Measurements from ENCODE around the gene XRN2. TPM values are rescaled to one million over a fixed set of nuclear protein-coding genes. Genes with fewer than 3 reads are reported as not detected.

Gene XRN2, protein sequence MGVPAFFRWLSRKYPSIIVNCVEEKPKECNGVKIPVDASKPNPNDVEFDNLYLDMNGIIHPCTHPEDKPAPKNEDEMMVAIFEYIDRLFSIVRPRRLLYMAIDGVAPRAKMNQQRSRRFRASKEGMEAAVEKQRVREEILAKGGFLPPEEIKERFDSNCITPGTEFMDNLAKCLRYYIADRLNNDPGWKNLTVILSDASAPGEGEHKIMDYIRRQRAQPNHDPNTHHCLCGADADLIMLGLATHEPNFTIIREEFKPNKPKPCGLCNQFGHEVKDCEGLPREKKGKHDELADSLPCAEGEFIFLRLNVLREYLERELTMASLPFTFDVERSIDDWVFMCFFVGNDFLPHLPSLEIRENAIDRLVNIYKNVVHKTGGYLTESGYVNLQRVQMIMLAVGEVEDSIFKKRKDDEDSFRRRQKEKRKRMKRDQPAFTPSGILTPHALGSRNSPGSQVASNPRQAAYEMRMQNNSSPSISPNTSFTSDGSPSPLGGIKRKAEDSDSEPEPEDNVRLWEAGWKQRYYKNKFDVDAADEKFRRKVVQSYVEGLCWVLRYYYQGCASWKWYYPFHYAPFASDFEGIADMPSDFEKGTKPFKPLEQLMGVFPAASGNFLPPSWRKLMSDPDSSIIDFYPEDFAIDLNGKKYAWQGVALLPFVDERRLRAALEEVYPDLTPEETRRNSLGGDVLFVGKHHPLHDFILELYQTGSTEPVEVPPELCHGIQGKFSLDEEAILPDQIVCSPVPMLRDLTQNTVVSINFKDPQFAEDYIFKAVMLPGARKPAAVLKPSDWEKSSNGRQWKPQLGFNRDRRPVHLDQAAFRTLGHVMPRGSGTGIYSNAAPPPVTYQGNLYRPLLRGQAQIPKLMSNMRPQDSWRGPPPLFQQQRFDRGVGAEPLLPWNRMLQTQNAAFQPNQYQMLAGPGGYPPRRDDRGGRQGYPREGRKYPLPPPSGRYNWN
- 82.9 and 85.6 TPM in 2 replicates for total RNA-seq

DNA sequence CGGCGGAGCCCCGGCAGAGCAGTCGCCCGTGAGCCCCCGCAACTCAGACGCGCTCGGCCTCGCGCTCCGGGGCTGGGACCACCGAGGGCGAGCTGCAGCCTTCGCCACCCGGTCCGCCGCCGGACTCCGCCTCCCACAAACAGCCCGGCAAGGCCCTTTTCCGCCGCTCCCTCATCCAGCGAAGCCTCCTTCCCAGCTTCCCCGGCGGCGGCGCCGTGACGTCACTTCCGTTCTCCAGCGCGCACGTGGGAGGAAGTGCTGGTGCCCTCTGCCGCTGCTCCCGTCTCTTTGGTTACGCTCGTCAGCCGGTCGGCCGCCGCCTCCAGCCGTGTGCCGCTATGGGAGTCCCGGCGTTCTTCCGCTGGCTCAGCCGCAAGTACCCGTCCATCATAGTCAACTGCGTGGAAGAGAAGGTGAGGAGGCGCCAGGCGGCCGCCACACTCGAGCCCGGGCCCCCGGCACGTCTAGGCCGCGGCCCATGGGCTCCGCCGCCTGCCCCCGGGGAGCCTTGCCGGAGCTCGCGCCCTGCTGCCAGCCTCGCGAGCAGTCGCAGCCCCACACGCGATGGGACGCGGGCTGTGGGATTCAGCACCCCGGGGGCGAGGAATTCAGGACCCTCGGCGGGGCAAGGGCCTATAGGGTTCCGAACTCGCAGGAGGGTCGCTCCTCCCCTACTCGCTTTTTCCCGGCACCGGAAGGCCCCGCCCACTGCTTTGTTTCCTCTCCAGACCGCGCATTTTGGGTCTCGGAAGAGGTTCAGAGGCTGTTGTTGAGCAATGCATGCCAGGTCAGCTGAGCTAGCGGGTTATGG is at the start of gene XRN2:
TSS of gene XRN2 (plus strand) at position 271 of the 811 bp plus-strand sequence. CDS start at position 339, 68 bp downstream.

DNA sequence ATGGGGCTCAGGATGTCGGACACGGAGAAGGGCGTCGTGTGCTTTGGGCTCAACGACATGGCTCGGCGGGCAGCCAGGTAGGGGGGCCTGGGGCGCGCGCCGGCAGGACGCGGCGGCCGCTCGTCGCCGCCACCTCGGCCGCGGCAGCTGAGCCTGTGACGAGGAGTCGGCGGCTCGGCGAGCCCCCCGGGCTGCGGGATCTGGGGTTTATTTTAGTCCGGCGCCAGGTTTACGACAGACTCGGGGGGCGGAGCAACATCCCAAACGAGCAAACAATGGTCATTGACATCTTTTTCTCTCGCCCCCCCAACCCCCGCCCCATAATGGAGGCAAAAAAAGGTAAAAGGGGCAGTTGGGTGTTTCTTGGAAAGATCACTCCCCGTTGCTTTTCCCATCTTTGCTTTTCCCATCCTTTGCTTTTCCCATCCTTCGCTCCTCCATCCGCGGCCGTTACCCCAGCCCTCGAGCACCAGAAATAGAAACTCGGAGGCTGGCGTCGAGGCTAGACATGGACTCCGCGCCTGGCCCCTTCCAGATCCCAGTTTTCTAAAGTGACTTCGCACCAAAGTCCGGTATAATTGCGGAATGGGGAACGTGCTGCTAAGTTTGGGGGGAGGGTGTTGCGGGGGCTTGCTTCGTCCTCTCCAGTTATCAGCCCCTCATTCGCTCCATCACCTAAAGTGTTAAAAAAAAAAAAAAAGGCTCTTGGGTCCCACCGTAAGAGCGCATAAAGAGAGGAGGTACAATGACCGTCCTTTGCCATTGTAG is 94.4 kb downstream of the XRN2 start, which contains the start of gene NKX2-4:
TSS of gene NKX2-4 (minus strand) at position 186 of the 768 bp plus-strand sequence. CDS start at position 59, 127 bp downstream.

Other genes starting within 250 kb of the XRN2 start
- gene LINC00237, start 197.0 kb upstream of the XRN2 start, total RNA-seq: not detected in 2 replicates
- 26.6 and 30.0 TPM in 2 replicates for gene KIZ, start 177.2 kb upstream of the XRN2 start, total RNA-seq
- not detected in 2 replicates for gene NKX2-4, start 94.2 kb downstream of the XRN2 start, total RNA-seq
- not detected in 2 replicates for gene NKX2-2, start 210.7 kb downstream of the XRN2 start, total RNA-seq

Measured in smooth muscle cell of bladder (primary cell).